Suprapubic skin (tissue), 3 donors: ENCODE data around the gene MRPL30.

Experiments used
- POLR2A ChIP-seq, 2 donors: fragments of 450-650 bp; IDR thresholded peaks; one replicate each; pipeline ENCODE4 v1.6.1; 2017; ENCODE audit warnings: antibody characterized with exemption in 2 of 2, mild to moderate bottlenecking in 2 of 2, moderate library complexity in 2 of 2
- TF ChIP-seq, protein P1 (sequence below), 2 donors: fragments of 200-600 bp in 1 of 2; fragments of 450-650 bp in 1 of 2; sonication (generic) in 1 of 2; IDR thresholded peaks; one replicate each; pipeline ENCODE4 v1.5.1; 2016 to 2019; ENCODE audit warnings: antibody characterized with exemption in 2 of 2, mild to moderate bottlenecking in 1 of 2, moderate library complexity in 1 of 2

DNA sequence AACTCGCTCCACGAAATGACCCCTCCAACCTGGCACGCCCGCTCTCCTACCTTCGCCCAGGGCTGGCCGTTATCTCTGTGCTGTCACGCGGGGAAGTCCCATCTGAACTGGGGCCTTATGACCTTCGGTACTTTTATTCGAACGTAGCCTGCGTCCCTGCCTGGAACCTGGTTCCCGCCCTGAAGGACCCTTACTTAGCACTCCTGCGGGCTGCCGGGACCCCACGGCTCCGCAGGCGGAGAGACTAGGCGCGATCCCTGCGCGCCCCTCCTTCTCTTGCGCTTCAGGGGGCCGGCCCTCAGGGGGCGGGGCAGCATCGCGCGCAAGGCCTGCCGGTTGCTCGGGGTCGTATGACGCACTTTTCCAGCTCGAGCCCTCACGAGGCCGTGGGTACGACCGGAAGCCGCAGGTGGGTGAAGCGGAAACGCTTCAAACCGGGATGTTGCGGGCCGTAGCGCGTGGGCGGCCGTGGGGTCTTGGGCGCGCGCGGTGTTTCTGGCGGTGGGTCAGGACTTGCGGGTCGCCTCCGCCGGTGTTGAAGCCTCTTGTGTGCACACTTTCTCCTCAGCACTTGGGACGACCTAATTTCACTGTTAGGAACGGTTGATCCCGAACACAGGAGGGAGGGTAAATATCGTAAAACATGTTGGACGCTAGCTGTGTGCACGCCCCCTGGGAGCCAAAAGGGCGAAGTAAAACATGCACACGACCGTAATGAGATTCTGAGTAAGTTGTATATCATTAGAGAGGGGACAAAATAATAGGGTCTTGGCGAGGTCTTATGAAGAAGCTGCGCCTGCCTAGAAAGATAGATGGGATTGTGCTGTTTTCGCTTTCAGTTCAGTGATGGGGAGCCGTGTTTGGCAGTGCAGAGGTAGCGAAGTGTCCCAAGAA is 26.1 kb upstream of the MRPL30 start, which contains the start of the genes LIPT1 and TSGA10:
- TF ChIP-seq, protein P1, sequence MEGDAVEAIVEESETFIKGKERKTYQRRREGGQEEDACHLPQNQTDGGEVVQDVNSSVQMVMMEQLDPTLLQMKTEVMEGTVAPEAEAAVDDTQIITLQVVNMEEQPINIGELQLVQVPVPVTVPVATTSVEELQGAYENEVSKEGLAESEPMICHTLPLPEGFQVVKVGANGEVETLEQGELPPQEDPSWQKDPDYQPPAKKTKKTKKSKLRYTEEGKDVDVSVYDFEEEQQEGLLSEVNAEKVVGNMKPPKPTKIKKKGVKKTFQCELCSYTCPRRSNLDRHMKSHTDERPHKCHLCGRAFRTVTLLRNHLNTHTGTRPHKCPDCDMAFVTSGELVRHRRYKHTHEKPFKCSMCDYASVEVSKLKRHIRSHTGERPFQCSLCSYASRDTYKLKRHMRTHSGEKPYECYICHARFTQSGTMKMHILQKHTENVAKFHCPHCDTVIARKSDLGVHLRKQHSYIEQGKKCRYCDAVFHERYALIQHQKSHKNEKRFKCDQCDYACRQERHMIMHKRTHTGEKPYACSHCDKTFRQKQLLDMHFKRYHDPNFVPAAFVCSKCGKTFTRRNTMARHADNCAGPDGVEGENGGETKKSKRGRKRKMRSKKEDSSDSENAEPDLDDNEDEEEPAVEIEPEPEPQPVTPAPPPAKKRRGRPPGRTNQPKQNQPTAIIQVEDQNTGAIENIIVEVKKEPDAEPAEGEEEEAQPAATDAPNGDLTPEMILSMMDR (IDR thresholded peaks at IDR 0.05), result no peak
- peak in 1 of 2 donors; percentile 67 for TF ChIP-seq POLR2A (IDR thresholded peaks at IDR 0.05)
